CD8-positive, alpha-beta memory T cell (primary cell): ENCODE data around the gene GABARAP. TPM values are rescaled to one million over a fixed set of nuclear protein-coding genes. Genes with fewer than 3 reads are reported as not detected.
"Not testable (repeated sequence)": the region's sequence is repeated elsewhere in the genome, so short reads cannot be mapped to it uniquely, and the experiment has no call there.

ENCODE experiments used
- CTCF ChIA-PET: fragments of 350-600 bp; sonication (Branson Sonifier 250); formaldehyde crosslinking; loops from one replicate; lab custom pipeline; 2021; ENCODE audit warnings: antibody characterized with exemption; lab: Charles Lee
- POLR2A ChIA-PET: fragments of 350-600 bp; sonication (Branson Sonifier 250); formaldehyde crosslinking; loops from one replicate; lab custom pipeline; 2021; ENCODE audit warnings: antibody characterized with exemption; lab: Charles Lee
- DNase-seq, 5 donors: peaks; one replicate each; pipeline versions ENCODE4 v3.0.0 to v3.0.0-alpha.2; 2020 to 2022; ENCODE audit warnings: mixed read lengths in 1 of 5
- H3K27ac ChIP-seq: one replicate; pipeline ENCODE4 v1.7.0; 2013; ENCODE audit warnings: low read depth, mild to moderate bottlenecking, low read length, moderate library complexity
- H3K27me3 ChIP-seq: 2 replicates; pipeline ENCODE4 v1.7.0; 2013; ENCODE audit warnings: low read length, mild to moderate bottlenecking; ENCODE audit not compliant: insufficient read depth, poor library complexity, severe bottlenecking
- H3K36me3 ChIP-seq: 2 replicates; pipeline ENCODE4 v1.7.0; 2013; ENCODE audit warnings: mild to moderate bottlenecking, low read length, moderate library complexity; ENCODE audit not compliant: insufficient read depth
- H3K4me1 ChIP-seq: 2 replicates; pipeline ENCODE4 v1.7.0; 2013; ENCODE audit warnings: mild to moderate bottlenecking, low read length, moderate library complexity; ENCODE audit not compliant: insufficient read depth
- H3K4me3 ChIP-seq: 2 replicates; pipeline ENCODE4 v1.7.0; 2013; ENCODE audit warnings: mild to moderate bottlenecking, low read length
- H3K9me3 ChIP-seq: 2 replicates; pipeline ENCODE4 v1.7.0; 2013; ENCODE audit warnings: mild to moderate bottlenecking, low read length
- H3K27ac Mint-ChIP-seq, 8 donors: one replicate each; pipeline ENCODE4 v1.8.0; 2020 to 2021; ENCODE audit warnings: mixed read lengths in 8 of 8, mild to moderate bottlenecking in 6 of 8, inconsistent platforms in 3 of 8, moderate library complexity in 3 of 8
- H3K27me3 Mint-ChIP-seq, 2 donors: one replicate each; pipeline ENCODE4 v1.8.0; 2020 to 2021; ENCODE audit warnings: mixed read lengths in 2 of 2, mild to moderate bottlenecking in 1 of 2, moderate library complexity in 1 of 2
- H3K36me3 Mint-ChIP-seq, 3 donors: one replicate each; pipeline ENCODE4 v1.8.0; 2020 to 2021; ENCODE audit warnings: mixed read lengths in 3 of 3, inconsistent platforms in 1 of 3, mild to moderate bottlenecking in 1 of 3
- H3K4me1 Mint-ChIP-seq, 3 donors: one replicate each; pipeline ENCODE4 v1.8.0; 2020 to 2021; ENCODE audit warnings: mixed read lengths in 3 of 3, inconsistent platforms in 1 of 3, mild to moderate bottlenecking in 1 of 3
- H3K4me3 Mint-ChIP-seq, 7 donors: one replicate each; pipeline ENCODE4 v1.8.0; 2020 to 2021; ENCODE audit warnings: mixed read lengths in 7 of 7, mild to moderate bottlenecking in 6 of 7, moderate library complexity in 4 of 7, inconsistent platforms in 2 of 7
- H3K9me3 Mint-ChIP-seq, 5 donors: one replicate each; pipeline ENCODE4 v1.8.0; 2020 to 2022; ENCODE audit warnings: mixed read lengths in 5 of 5, mild to moderate bottlenecking in 3 of 5, moderate library complexity in 2 of 5, inconsistent platforms in 1 of 5
- polyA plus RNA-seq: library from polyadenylated mRNA; unstranded; fragments of 300-500 nt; fragmentation: Illumina TruSeq; gene quantifications from one replicate; pipeline ENCODE4 v1.2.3, GENCODE V29; 2021
- total RNA-seq, 2 experiments: library from RNA; stranded (reverse); gene quantifications; one replicate each; pipeline ENCODE4 v1.2.3, GENCODE V29; 2021

GABARAP gene
- total and polyA plus RNA-seq, 3 experiments from 2014 or later = 156 to 914 (median 165) TPM

GRCh38 chr17:7246779-7247178 is 4.5 kb upstream of the GABARAP start:
- ChIA-PET CTCF (interaction anchor here (1.6 kb wide), 1 partner anchor 27 kb away, joined by 4 read pairs; the partner anchor contains the start of genes ACADVL and DLG4), POLR2A (no interaction called here)

DNA sequence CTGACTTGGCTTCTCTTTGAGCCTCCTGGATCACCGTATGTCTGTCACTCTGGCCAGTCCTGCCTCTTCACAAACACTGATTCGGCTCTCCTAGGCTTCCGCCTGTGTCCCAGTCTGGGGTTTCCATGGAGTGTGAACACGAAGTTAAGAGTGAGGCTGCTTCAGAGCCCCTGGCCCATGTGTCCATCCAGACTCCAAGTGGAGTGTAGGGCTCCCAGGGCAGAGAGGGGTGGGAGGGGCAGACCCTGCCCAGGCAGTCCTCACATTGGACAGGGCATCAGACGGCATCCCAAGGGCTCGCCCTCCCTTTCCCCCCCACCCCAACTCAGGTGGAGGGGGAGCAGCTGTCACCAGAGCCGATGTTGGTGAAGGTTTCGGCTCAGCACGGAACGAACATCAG is 1.6 kb upstream of the GABARAP start:
- H3K4me3 ChIP-seq, H3K9me3 Mint-ChIP-seq, H3K9me3 ChIP-seq, H3K27me3 ChIP-seq, H3K27ac ChIP-seq, DNase-seq: not testable (repeated sequence)
- POLR2A ChIA-PET = interaction anchor here (0.6 kb wide), 1 partner anchor 193 kb away, joined by 5 read pairs; no protein-coding TSS in a partner anchor
- Histone ChIP-seq H3K36me3 (peaks cover 37% of the 10 kb centered on the region), H3K4me1 (peaks cover 31% of the 10 kb centered on the region)
- CTCF ChIA-PET = interaction anchor here (2.8 kb wide), 1 partner anchor 52 kb away, joined by 8 read pairs; no protein-coding TSS in a partner anchor
- peaks cover 0 to 11% of the 10 kb centered on the region in 2 donors for H3K27me3 Mint-ChIP-seq
- peak overlapping the region in 3 of 8 donors; percentile 63 to 99 (median 96) for H3K27ac Mint-ChIP-seq
- peaks cover 0 to 67% (median 23%) of the 10 kb centered on the region in 3 donors for H3K36me3 Mint-ChIP-seq
- peaks cover 42 to 48% (median 45%) of the 10 kb centered on the region in 3 donors for H3K4me1 Mint-ChIP-seq
- H3K4me3 Mint-ChIP-seq = peak overlapping the region; percentile 32 to 98 (median 80)

More at GRCh38 chr17:7246779-7247178, 4.5 kb upstream of the GABARAP start:
- H3K9me3 ChIP-seq = no peaks in the 10 kb centered on the region
- peaks cover 25% of the 10 kb centered on the region for H3K36me3 ChIP-seq
- H3K9me3 Mint-ChIP-seq = peaks cover 0 to 3% (median 0%) of the 10 kb centered on the region in 5 donors
- H3K27ac Mint-ChIP-seq = peak overlapping the region in 4 of 8 donors; percentile 32 to 95 (median 76)
- H3K27me3 ChIP-seq = no peaks in the 10 kb centered on the region
- peaks cover 40 to 48% (median 44%) of the 10 kb centered on the region in 3 donors for H3K4me1 Mint-ChIP-seq
- H3K4me1 ChIP-seq = peaks cover 31% of the 10 kb centered on the region
- H3K4me3 ChIP-seq = no peak overlapping the region
- H3K27me3 Mint-ChIP-seq = peaks cover 0 to 7% of the 10 kb centered on the region in 2 donors
- H3K36me3 Mint-ChIP-seq = peaks cover 0 to 49% (median 14%) of the 10 kb centered on the region in 3 donors
- DNase-seq = no peak
- H3K4me3 Mint-ChIP-seq = peak overlapping the region in 3 of 7 donors; percentile 27 to 64 (median 34)
- no peak overlapping the region for H3K27ac ChIP-seq

DNA sequence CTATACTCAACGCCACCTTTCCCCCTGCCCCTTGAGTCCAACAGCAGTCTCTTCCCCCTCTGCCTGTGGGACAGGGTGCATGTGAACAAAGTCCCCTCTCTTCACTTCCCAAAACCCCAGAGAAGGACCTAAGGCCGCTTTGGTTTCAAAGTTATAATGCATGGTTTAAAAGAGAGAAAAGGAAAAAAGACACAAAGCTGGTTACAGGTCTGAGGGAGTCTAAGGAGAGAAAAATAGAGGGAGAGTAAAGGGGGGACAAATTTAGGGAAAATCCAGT is 1.1 kb upstream of the GABARAP start:
- H3K4me3 Mint-ChIP-seq = peak overlapping the region; percentile 76 to 98 (median 94)
- no peak for DNase-seq
- CTCF ChIA-PET = interaction anchor here (1.2 to 2.8 kb wide), 2 partner anchors 24 to 53 kb away, joined by 6 to 8 read pairs; partner anchors contain the start of genes ACADVL and DLG4
- peaks cover 37% of the 10 kb centered on the region for H3K36me3 ChIP-seq
- peak overlapping the region; percentile 78 for H3K4me3 ChIP-seq
- peaks cover 29% of the 10 kb centered on the region for H3K4me1 ChIP-seq
- peaks cover 37 to 44% (median 40%) of the 10 kb centered on the region in 3 donors for H3K4me1 Mint-ChIP-seq
- peak overlapping the region; percentile 69 for H3K27ac ChIP-seq
- peaks cover 0 to 3% (median 0%) of the 10 kb centered on the region in 5 donors for H3K9me3 Mint-ChIP-seq
- peak overlapping the region; percentile 77 to 99 (median 96) for H3K27ac Mint-ChIP-seq
- no peaks in the 10 kb centered on the region for H3K9me3 ChIP-seq
- no peaks in the 10 kb centered on the region for H3K27me3 ChIP-seq
- H3K36me3 Mint-ChIP-seq = peaks cover 0 to 69% (median 23%) of the 10 kb centered on the region in 3 donors
- POLR2A ChIA-PET = interaction anchor here (0.6 to 2.7 kb wide), 6 partner anchors 8 to 197 kb away, joined by 4 to 13 read pairs (median 6); partner anchors contain the start of genes ACAP1, CTDNEP1, DVL2 and ELP5
- H3K27me3 Mint-ChIP-seq = peaks cover 0 to 11% of the 10 kb centered on the region in 2 donors

- POLR2A ChIA-PET = interaction anchor here (0.5 to 2.7 kb wide), 11 partner anchors 8 to 230 kb away, joined by 3 to 13 read pairs (median 6); partner anchors contain the start of genes ACADVL, ACAP1, CTDNEP1 and DLG4
- Histone ChIP-seq H3K4me3 (peak overlapping the region; percentile 78), H3K4me1 (peaks cover 29% of the 10 kb centered on the region), H3K27ac (peak overlapping the region; percentile 69), H3K27me3 (no peaks in the 10 kb centered on the region), H3K36me3 (peaks cover 37% of the 10 kb centered on the region), H3K9me3 (no peaks in the 10 kb centered on the region)
- Mint-ChIP-seq H3K27me3 (peaks cover 0 to 11% of the 10 kb centered on the region in 2 donors), H3K4me3 (peak overlapping the region; percentile 93 to 98 (median 96)), H3K4me1 (peaks cover 37 to 43% (median 39%) of the 10 kb centered on the region in 3 donors), H3K27ac (peak overlapping the region; percentile 96 to 100 (median 99)), H3K36me3 (peaks cover 0 to 70% (median 23%) of the 10 kb centered on the region in 3 donors), H3K9me3 (peaks cover 0 to 3% (median 0%) of the 10 kb centered on the region in 5 donors)
- CTCF ChIA-PET = interaction anchor here (0.6 to 2.8 kb wide), 10 partner anchors 8 to 609 kb away, joined by 3 to 8 read pairs (median 3); partner anchors contain the start of genes ACADVL, CLDN7, CTDNEP1 and DLG4
- peak; percentile 91 to 96 (median 94) for DNase-seq
Observed at GRCh38 chr17:7242717-7243452, 636 bp upstream of the GABARAP start.

GRCh38 chr17:7241090-7241733 is 1.0 kb downstream of the GABARAP start:
- H3K36me3 ChIP-seq = peaks cover 26% of the 10 kb centered on the region
- H3K36me3 Mint-ChIP-seq = peaks cover 0 to 71% (median 20%) of the 10 kb centered on the region in 3 donors

GRCh38 chr17:7240375-7240774 is 1.9 kb downstream of the GABARAP start:
- H3K36me3 ChIP-seq = peaks cover 26% of the 10 kb centered on the region
- CTCF ChIA-PET = interaction anchor here (1.2 to 2.6 kb wide), 2 partner anchors 9 to 20 kb away, joined by 5 to 13 read pairs; partner anchors contain the start of genes ACADVL and DLG4
- DNase-seq = no peak
- H3K27ac ChIP-seq = no peak overlapping the region
- H3K4me1 Mint-ChIP-seq = peaks cover 42 to 57% (median 47%) of the 10 kb centered on the region in 3 donors
- peaks cover 0 to 73% (median 23%) of the 10 kb centered on the region in 3 donors for H3K36me3 Mint-ChIP-seq
- peak overlapping the region; percentile 93 to 99 (median 96) for H3K4me3 Mint-ChIP-seq
- no peaks in the 10 kb centered on the region for H3K27me3 ChIP-seq
- peaks cover 35% of the 10 kb centered on the region for H3K4me1 ChIP-seq
- H3K27me3 Mint-ChIP-seq = peaks cover 0 to 11% of the 10 kb centered on the region in 2 donors
- POLR2A ChIA-PET = interaction anchor here (0.7 to 4.3 kb wide), 4 partner anchors 11 to 343 kb away, joined by 3 to 31 read pairs (median 10); partner anchors contain the start of genes ACADVL, CTDNEP1, DLG4 and ELP5
- no peaks in the 10 kb centered on the region for H3K9me3 ChIP-seq
- H3K4me3 ChIP-seq = no peak overlapping the region
- peaks cover 0 to 3% (median 0%) of the 10 kb centered on the region in 5 donors for H3K9me3 Mint-ChIP-seq
- peak overlapping the region in 7 of 8 donors; percentile 88 to 100 (median 99) for H3K27ac Mint-ChIP-seq

More at GRCh38 chr17:7241090-7241733, 1.0 kb downstream of the GABARAP start:
- Histone ChIP-seq H3K27ac (peak overlapping the region; percentile 69), H3K27me3 (no peaks in the 10 kb centered on the region), H3K9me3 (no peaks in the 10 kb centered on the region), H3K4me3 (peak overlapping the region; percentile 78), H3K4me1 (peaks cover 35% of the 10 kb centered on the region)
- H3K27ac Mint-ChIP-seq = peak overlapping the region; percentile 96 to 100 (median 99)
- no peak for DNase-seq
- H3K9me3 Mint-ChIP-seq = peaks cover 0 to 3% (median 0%) of the 10 kb centered on the region in 5 donors
- H3K27me3 Mint-ChIP-seq = peaks cover 0 to 11% of the 10 kb centered on the region in 2 donors
- peaks cover 43 to 50% (median 47%) of the 10 kb centered on the region in 3 donors for H3K4me1 Mint-ChIP-seq
- ChIA-PET CTCF (interaction anchor here (1.1 to 2.6 kb wide), 3 partner anchors 21 to 195 kb away, joined by 3 to 13 read pairs (median 3); partner anchors contain the start of genes ACADVL, CLDN7 and DLG4), POLR2A (interaction anchor here (1.5 to 4.3 kb wide), 4 partner anchors 10 to 95 kb away, joined by 4 to 16 read pairs (median 10); partner anchors contain the start of genes ACAP1, CTDNEP1, ELP5 and NEURL4)
- H3K4me3 Mint-ChIP-seq = peak overlapping the region; percentile 93 to 98 (median 96)
